Stimulated activated naive CD8-positive, alpha-beta T cell treated with anti-CD3 and anti-CD28 coated beads, Interleukin-15, Interleukin-2, amounts not matched to agents 100 ng/mL and 50 ng/mL, for 24 hours (primary cell): ENCODE data around the gene CACNA2D3.
"Not testable (repeated sequence)": the region's sequence is repeated elsewhere in the genome, so short reads cannot be mapped to it uniquely, and the experiment has no call there.

Experiments
- H3K27ac Mint-ChIP-seq: one replicate; pipeline ENCODE4 v1.8.0; 2021; ENCODE audit warnings: mild to moderate bottlenecking, mixed read lengths
- H3K27me3 Mint-ChIP-seq: one replicate; pipeline ENCODE4 v1.8.0; 2021; ENCODE audit warnings: mixed read lengths
- H3K36me3 Mint-ChIP-seq: one replicate; pipeline ENCODE4 v1.8.0; 2021; ENCODE audit warnings: low read depth, mixed read lengths
- H3K4me1 Mint-ChIP-seq: one replicate; pipeline ENCODE4 v1.8.0; 2021; ENCODE audit warnings: low read depth, mixed read lengths
- H3K4me3 Mint-ChIP-seq: one replicate; pipeline ENCODE4 v1.8.0; 2021; ENCODE audit warnings: mild to moderate bottlenecking, mixed read lengths
- H3K9me3 Mint-ChIP-seq: one replicate; pipeline ENCODE4 v1.8.0; 2021; ENCODE audit warnings: mixed read lengths

CACNA2D3 gene

GRCh38 chr3:55094676-55095075 is 972.3 kb downstream of the CACNA2D3 start:
- no peaks in the 10 kb centered on the region for H3K27me3 Mint-ChIP-seq
- H3K27ac Mint-ChIP-seq: no peak overlapping the region
- no peak overlapping the region for H3K4me3 Mint-ChIP-seq
- H3K4me1 Mint-ChIP-seq: no peaks in the 10 kb centered on the region
- H3K36me3 Mint-ChIP-seq: no peaks in the 10 kb centered on the region
- peaks cover 7% of the 10 kb centered on the region for H3K9me3 Mint-ChIP-seq

GRCh38 chr3:55097441-55097840 is 975.1 kb downstream of the CACNA2D3 start:
- Mint-ChIP-seq H3K27me3 (no peaks in the 10 kb centered on the region), H3K36me3 (no peaks in the 10 kb centered on the region), H3K4me3 (no peak overlapping the region), H3K4me1 (no peaks in the 10 kb centered on the region), H3K27ac (no peak overlapping the region), H3K9me3 (peaks cover 7% of the 10 kb centered on the region)

GRCh38 chr3:55105647-55106046 is 983.3 kb downstream of the CACNA2D3 start:
- no peaks in the 10 kb centered on the region for H3K27me3 Mint-ChIP-seq
- no peaks in the 10 kb centered on the region for H3K4me1 Mint-ChIP-seq
- H3K9me3 Mint-ChIP-seq: peaks cover 8% of the 10 kb centered on the region
- H3K4me3 Mint-ChIP-seq: no peak overlapping the region
- no peak overlapping the region for H3K27ac Mint-ChIP-seq
- H3K36me3 Mint-ChIP-seq: no peaks in the 10 kb centered on the region

DNA sequence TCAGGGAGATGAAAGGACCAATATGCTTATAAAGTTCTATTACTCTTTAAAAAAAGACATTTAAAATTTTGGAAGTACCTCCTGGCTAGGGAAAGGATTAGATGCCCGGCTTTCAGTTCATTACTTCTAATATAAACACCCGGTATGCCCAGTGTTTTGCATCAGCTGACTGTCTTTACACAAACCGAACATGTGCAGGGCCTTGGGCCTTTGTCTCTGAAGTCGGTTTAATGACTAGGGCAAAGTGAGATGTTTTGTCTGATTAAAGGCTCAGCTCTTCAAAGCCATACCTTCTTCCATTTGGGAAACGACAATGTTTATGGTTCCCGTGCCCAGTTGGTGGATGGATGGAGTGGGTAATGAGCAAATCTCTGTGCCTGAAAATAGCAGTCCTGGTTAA is 984.8 kb downstream of the CACNA2D3 start:
- H3K9me3 Mint-ChIP-seq: peaks cover 8% of the 10 kb centered on the region

DNA sequence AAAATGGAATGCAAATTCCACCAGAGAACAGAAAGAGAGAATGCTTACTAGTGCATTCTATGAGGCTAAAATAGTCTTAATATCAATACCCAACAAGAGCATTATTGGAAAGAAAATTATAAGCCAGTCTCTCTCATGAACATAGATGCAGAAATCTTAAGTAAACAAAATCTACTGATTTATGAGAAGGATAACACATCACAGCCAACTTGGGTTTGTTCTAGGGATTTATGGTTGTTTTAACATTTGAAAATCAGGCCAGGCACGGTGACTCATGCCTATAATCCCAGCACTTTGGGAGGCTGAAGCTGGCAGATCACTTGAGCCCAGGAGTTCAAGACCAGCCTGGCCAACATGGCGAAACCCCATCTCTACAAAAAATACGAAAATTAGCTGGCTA is 989.6 kb downstream of the CACNA2D3 start:
- H3K36me3 Mint-ChIP-seq, H3K4me1 Mint-ChIP-seq, H3K27me3 Mint-ChIP-seq, H3K4me3 Mint-ChIP-seq, H3K27ac Mint-ChIP-seq: not testable (repeated sequence)
- peaks cover 11% of the 10 kb centered on the region for H3K9me3 Mint-ChIP-seq

More for the DNA sequence above, 984.8 kb downstream of the CACNA2D3 start:
- no peaks in the 10 kb centered on the region for H3K4me1 Mint-ChIP-seq
- no peaks in the 10 kb centered on the region for H3K27me3 Mint-ChIP-seq
- no peak overlapping the region for H3K4me3 Mint-ChIP-seq
- no peak overlapping the region for H3K27ac Mint-ChIP-seq
- H3K36me3 Mint-ChIP-seq: no peaks in the 10 kb centered on the region

- Mint-ChIP-seq H3K9me3 (peaks cover 4% of the 10 kb centered on the region), H3K4me1 (no peaks in the 10 kb centered on the region), H3K36me3 (no peaks in the 10 kb centered on the region), H3K27ac (no peak overlapping the region), H3K27me3 (no peaks in the 10 kb centered on the region), H3K4me3 (no peak overlapping the region)
Measured at GRCh38 chr3:55118451-55118850, 996.1 kb downstream of the CACNA2D3 start.

DNA sequence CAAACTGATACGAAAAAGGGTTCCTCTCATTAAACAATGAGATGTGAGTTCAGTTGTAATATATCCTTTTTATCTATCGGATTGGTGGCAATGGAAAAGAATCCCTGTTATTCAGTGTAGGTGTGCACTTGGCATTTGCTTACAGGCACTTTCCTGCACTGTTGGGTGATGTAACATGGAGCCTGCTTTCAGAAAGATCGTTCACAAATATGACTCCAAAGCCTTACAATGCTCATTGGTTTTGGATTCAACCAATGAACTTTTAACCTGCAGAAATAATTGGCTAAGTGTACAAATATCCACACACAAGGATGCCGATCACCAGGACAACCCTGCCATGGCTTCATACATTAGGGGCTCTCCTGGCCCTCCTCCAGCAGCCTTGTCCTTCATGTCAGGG is 996.9 kb downstream of the CACNA2D3 start:
- no peaks in the 10 kb centered on the region for H3K36me3 Mint-ChIP-seq
- no peaks in the 10 kb centered on the region for H3K4me1 Mint-ChIP-seq
- peaks cover 4% of the 10 kb centered on the region for H3K9me3 Mint-ChIP-seq

GRCh38 chr3:55122312-55122711 is 1000.0 kb downstream of the CACNA2D3 start:
- Mint-ChIP-seq H3K4me3 (no peak overlapping the region), H3K27me3 (no peaks in the 10 kb centered on the region), H3K27ac (no peak overlapping the region), H3K4me1 (no peaks in the 10 kb centered on the region), H3K36me3 (no peaks in the 10 kb centered on the region), H3K9me3 (no peaks in the 10 kb centered on the region)

More for the DNA sequence above, 996.9 kb downstream of the CACNA2D3 start:
- Mint-ChIP-seq H3K27me3 (no peaks in the 10 kb centered on the region), H3K4me3 (no peak overlapping the region), H3K27ac (no peak overlapping the region)
